Kidney (tissue), 14 donors: ENCODE measurements around the gene UBE2L6. TPM values are rescaled to one million over a fixed set of nuclear protein-coding genes. Genes with fewer than 3 reads are reported as not detected.

ENCODE experiments used
- DNase-seq, 5 donors: peaks; one replicate each; pipeline ENCODE4 v3.0.0-alpha.2; 2013 to 2020
- FAIRE-seq: peaks from 2 replicates; lab custom pipeline; 2012; peaks lifted over from hg19 to GRCh38; lab: Jason Lieb, UNC
- H3K27ac ChIP-seq, 2 donors: one replicate each; pipeline ENCODE4 v1.7.0; 2013; ENCODE audit warnings: low read depth in 2 of 2, low read length in 2 of 2, inconsistent platforms in 1 of 2
- H3K27me3 ChIP-seq: one replicate; pipeline ENCODE4 v1.7.1; 2013; ENCODE audit warnings: low read length, inconsistent platforms; ENCODE audit not compliant: control insufficient read depth, insufficient read depth
- H3K36me3 ChIP-seq, 3 donors: one replicate each; pipeline versions ENCODE4 v1.7.0 to v1.7.1; 2013; ENCODE audit warnings: low read length in 3 of 3, control low read depth in 1 of 3, inconsistent platforms in 1 of 3; ENCODE audit not compliant: insufficient read depth in 3 of 3, control insufficient read depth in 2 of 3
- H3K4me1 ChIP-seq, 3 donors: one replicate each; pipeline versions ENCODE4 v1.7.0 to v1.7.1; 2013; ENCODE audit warnings: low read length in 3 of 3, inconsistent platforms in 1 of 3, low read depth in 1 of 3; ENCODE audit not compliant: control insufficient read depth in 2 of 3, insufficient read depth in 2 of 3
- H3K4me3 ChIP-seq, 3 donors: one replicate each; pipeline versions ENCODE4 v1.7.0 to v1.8.1; 2013; ENCODE audit warnings: low read length in 3 of 3, control low read depth in 1 of 3, inconsistent platforms in 1 of 3
- H3K9ac ChIP-seq, 3 donors: one replicate each; pipeline versions ENCODE4 v1.7.0 to v1.7.1; 2013; ENCODE audit warnings: low read length in 3 of 3, control low read depth in 1 of 3, inconsistent platforms in 1 of 3
- H3K9me3 ChIP-seq, 3 donors: one replicate each; pipeline versions ENCODE4 v1.7.0 to v1.7.1; 2013; ENCODE audit warnings: low read length in 3 of 3, control low read depth in 1 of 3, inconsistent platforms in 1 of 3; ENCODE audit not compliant: control insufficient read depth in 2 of 3, insufficient read depth in 1 of 3
- CTCF ChIP-seq: IDR thresholded peaks from 3 replicates; pipeline ENCODE4 v1.5.1; 2012; ENCODE audit warnings: mild to moderate bottlenecking, moderate library complexity, borderline replicate concordance; ENCODE audit not compliant: insufficient read depth; ENCODE audit errors: extremely low read depth
- intact Hi-C: fragments of 100-400 bp; cut with DNase I; formaldehyde crosslinking; loops from one replicate; pipeline ENCODE4 v1.11.1; 2022
- polyA plus RNA-seq: library from polyadenylated mRNA; stranded (reverse); fragments of 350-450 nt; fragmentation: Illumina TruSeq; extraction: RNeasy Lipid Tissue Mini Kit (QIAGEN cat#74804); gene quantifications from one replicate; pipeline ENCODE4 v1.2.3, GENCODE V29; 2014; ENCODE audit warnings: low read depth, low replicate concordance; ENCODE audit not compliant: insufficient read depth
- total RNA-seq: library from RNA; stranded (reverse); fragmentation: NEBNext Ultra II Directional; extraction: Animal tissue kit (Norgen Biotek cat#: 25700); gene quantifications from one replicate; pipeline ENCODE4 v1.2.1, GENCODE V29; 2021
- donor health status: control.
- donor health status: control.
- donor health status: control.
- donor health status: control.
- donor health status: control.
- donor health status: DM: yes; HTN: yes; CAD: no.
- donor health status: Normal renal cell carcinoma (clear cell type).

UBE2L6 gene
- total and polyA plus RNA-seq, 2 donors from 2014 or later = 71.4 to 73.9 TPM

DNA sequence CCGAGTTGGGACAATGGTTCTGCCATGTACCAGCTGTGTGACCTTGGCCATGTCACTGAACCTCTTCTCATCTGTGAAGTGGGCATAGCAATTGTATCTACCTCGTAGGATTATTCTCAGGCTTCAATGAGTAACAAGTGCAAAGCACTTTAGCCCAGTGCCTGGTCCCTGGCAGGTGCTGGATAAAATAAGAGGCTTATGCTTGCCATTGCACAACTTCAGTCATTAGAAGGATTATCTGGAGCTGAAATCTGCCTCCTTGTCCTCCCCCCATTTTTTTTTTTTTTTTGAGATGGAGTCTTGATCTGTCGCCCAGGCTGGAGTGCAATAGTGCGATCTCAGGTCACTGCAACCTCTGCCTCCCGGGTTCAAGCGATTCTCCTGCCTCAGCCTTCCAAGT, 22.9 kb downstream of the UBE2L6 start:
- H3K9ac ChIP-seq = no peak overlapping the region
- H3K36me3 ChIP-seq = peaks cover 0 to 1% (median 0%) of the 10 kb centered on the region in 3 donors
- TF ChIP-seq CTCF = no peak
- no peak overlapping the region for H3K27ac ChIP-seq
- no peak for DNase-seq
- no peaks in the 10 kb centered on the region for H3K4me1 ChIP-seq
- no peak overlapping the region for H3K4me3 ChIP-seq
- no peaks in the 10 kb centered on the region for H3K9me3 ChIP-seq
- H3K27me3 ChIP-seq = no peaks in the 10 kb centered on the region
- intact Hi-C loops = no loop called here
- no peak for FAIRE-seq

- FAIRE-seq (no peak), DNase-seq (no peak)
- no peaks in the 10 kb centered on the region for H3K4me1 ChIP-seq
- intact Hi-C loops = no loop called here
- no peaks in the 10 kb centered on the region for H3K36me3 ChIP-seq
- no peak overlapping the region for H3K9ac ChIP-seq
- H3K27me3 ChIP-seq = no peaks in the 10 kb centered on the region
- no peak overlapping the region for H3K4me3 ChIP-seq
- H3K27ac ChIP-seq = no peak overlapping the region
- H3K9me3 ChIP-seq = no peaks in the 10 kb centered on the region
- TF ChIP-seq CTCF = no peak
Observed at GRCh38 chr11:57543593-57543992, 23.9 kb downstream of the UBE2L6 start.

DNA sequence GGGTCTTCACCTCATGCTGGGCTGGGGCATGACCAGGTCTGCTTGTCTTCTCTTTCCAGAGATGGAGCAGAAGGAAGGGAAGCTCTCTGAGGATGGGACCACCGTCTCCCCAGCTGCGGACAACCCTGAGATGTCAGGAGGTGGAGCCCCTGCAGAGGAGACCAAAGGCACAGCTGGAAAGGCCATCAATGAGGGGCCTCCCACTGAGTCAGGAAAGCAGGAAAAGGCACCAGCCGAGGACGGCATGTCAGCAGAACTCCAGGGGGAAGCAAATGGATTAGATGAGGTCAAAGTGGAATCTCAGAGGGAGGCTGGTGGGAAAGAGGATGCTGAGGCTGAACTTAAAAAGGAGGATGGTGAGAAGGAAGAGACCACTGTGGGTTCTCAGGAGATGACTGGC, 24.9 kb downstream of the UBE2L6 start:
- no peaks in the 10 kb centered on the region for H3K9me3 ChIP-seq
- no peaks in the 10 kb centered on the region for H3K36me3 ChIP-seq
- H3K9ac ChIP-seq = no peak overlapping the region
- no peak overlapping the region for H3K4me3 ChIP-seq
- no peak for TF ChIP-seq CTCF
- DNase-seq = no peak
- H3K27me3 ChIP-seq = no peaks in the 10 kb centered on the region
- H3K27ac ChIP-seq = no peak overlapping the region
- no peak for FAIRE-seq
- no peaks in the 10 kb centered on the region for H3K4me1 ChIP-seq
- intact Hi-C loops = no loop called here

- Histone ChIP-seq H3K4me3 (no peak overlapping the region), H3K4me1 (no peaks in the 10 kb centered on the region), H3K27me3 (no peaks in the 10 kb centered on the region), H3K36me3 (no peaks in the 10 kb centered on the region), H3K9me3 (no peaks in the 10 kb centered on the region), H3K27ac (no peak overlapping the region), H3K9ac (no peak overlapping the region)
- FAIRE-seq = no peak
- no peak for TF ChIP-seq CTCF
- intact Hi-C loops = no loop called here
- no peak for DNase-seq
Observed at GRCh38 chr11:57541169-57541568, 26.3 kb downstream of the UBE2L6 start.
